Tibial nerve (tissue), 4 donors: Measurements from ENCODE around the gene CSN3. TPM values are rescaled to one million over a fixed set of nuclear protein-coding genes. Genes with fewer than 3 reads are reported as not detected.

Source experiments
- DNase-seq, 2 donors: peaks; one replicate each; pipeline ENCODE4 v3.0.0-alpha.2; 2019; ENCODE audit warnings: low spot score in 2 of 2
- H3K27ac ChIP-seq, 4 donors: fragments of 200-600 bp; sonication (generic) in 3 of 4; one replicate each; pipeline ENCODE4 v1.5.1; 2017 to 2019; ENCODE audit warnings: mild to moderate bottlenecking in 1 of 4
- H3K27me3 ChIP-seq, 2 donors: fragments of 200-600 bp; sonication (generic) in 1 of 2; one replicate each; pipeline versions ENCODE4 v1.5.1 to v1.6.0; 2017 to 2019
- H3K36me3 ChIP-seq, 3 donors: fragments of 200-600 bp; sonication (generic); one replicate each; pipeline ENCODE4 v1.5.1; 2018 to 2019
- H3K4me1 ChIP-seq, 4 donors: fragments of 200-600 bp; sonication (generic) in 3 of 4; one replicate each; pipeline ENCODE4 v1.5.1; 2017 to 2019
- H3K4me3 ChIP-seq, 4 donors: fragments of 200-600 bp; sonication (generic) in 3 of 4; one replicate each; pipeline ENCODE4 v1.5.1; 2017 to 2019; ENCODE audit warnings: mild to moderate bottlenecking in 1 of 4, moderate library complexity in 1 of 4
- H3K9me3 ChIP-seq, 4 donors: fragments of 200-600 bp; sonication (generic) in 3 of 4; one replicate each; pipeline ENCODE4 v1.5.1; 2017 to 2019
- CTCF ChIP-seq, 5 experiments: fragments of 200-600 bp in 3 of 5; fragments of 450-650 bp in 2 of 5; sonication (generic) in 3 of 5; IDR thresholded peaks; one replicate each; pipeline ENCODE4 v1.5.1; 2016 to 2019; ENCODE audit warnings: antibody characterized with exemption in 5 of 5, mild to moderate bottlenecking in 3 of 5, moderate library complexity in 2 of 5
- EP300 ChIP-seq, 2 donors: sonication (generic); formaldehyde crosslinking; IDR thresholded peaks; one replicate each; pipeline ENCODE4 v1.6.1; 2017; ENCODE audit warnings: antibody characterized with exemption in 2 of 2, mild to moderate bottlenecking in 1 of 2
- POLR2A ChIP-seq, 2 donors: fragments of 450-650 bp; IDR thresholded peaks; one replicate each; pipeline ENCODE4 v1.6.1; 2017; ENCODE audit warnings: antibody characterized with exemption in 2 of 2, mild to moderate bottlenecking in 2 of 2, moderate library complexity in 2 of 2
- WGBS, 2 donors: methylation state at CpG; one replicate each; pipeline ENCODE4 v1.1.5; 2018; 5-methylcytosine and 5-hydroxymethylcytosine counted together
- total RNA-seq, 4 donors: library from RNA; depleted of rRNA; stranded (reverse); fragments of >200 nt; gene quantifications; one replicate each; pipeline ENCODE4 v1.1.0, GENCODE V29; 2016

The CSN3 gene
- total RNA-seq, 4 donors from 2014 or later = not detected

- peaks cover 0 to 3% (median 0%) of the 10 kb centered on the region in 4 donors for H3K9me3 ChIP-seq
- no peaks in the 10 kb centered on the region for H3K4me1 ChIP-seq
- no peak overlapping the region for H3K27ac ChIP-seq
- H3K4me3 ChIP-seq = no peak overlapping the region
- TF ChIP-seq CTCF (IDR thresholded peaks at IDR 0.05) (no peak), EP300 (IDR thresholded peaks at IDR 0.05) (no peak), POLR2A (IDR thresholded peaks at IDR 0.05) (no peak)
- H3K27me3 ChIP-seq = no peaks in the 10 kb centered on the region
- WGBS, 2 donors = 48 to 50% methylated on average over 1 of the region's 1 CpG
- DNase-seq = no peak
- no peaks in the 10 kb centered on the region for H3K36me3 ChIP-seq
These were observed 46.3 kb downstream of the CSN3 start for GRCh38 chr4:70288651-70289050.

GRCh38 chr4:70291341-70291740, 48.9 kb downstream of the CSN3 start:
- H3K27ac ChIP-seq = no peak overlapping the region
- TF ChIP-seq POLR2A (IDR thresholded peaks at IDR 0.05) (no peak), EP300 (IDR thresholded peaks at IDR 0.05) (no peak)
- no peaks in the 10 kb centered on the region for H3K36me3 ChIP-seq
- H3K9me3 ChIP-seq = peaks cover 0 to 3% (median 0%) of the 10 kb centered on the region in 4 donors
- no peaks in the 10 kb centered on the region for H3K4me1 ChIP-seq
- no peak overlapping the region for H3K4me3 ChIP-seq
- no peaks in the 10 kb centered on the region for H3K27me3 ChIP-seq
- no peak for DNase-seq
- WGBS, 2 donors = 66 to 69% methylated on average over 2 of the region's 2 CpGs

- Histone ChIP-seq H3K27me3 (no peaks in the 10 kb centered on the region), H3K36me3 (no peaks in the 10 kb centered on the region), H3K4me3 (no peak overlapping the region), H3K9me3 (no peaks in the 10 kb centered on the region), H3K27ac (no peak overlapping the region), H3K4me1 (no peaks in the 10 kb centered on the region)
- no peak for TF ChIP-seq EP300 (IDR thresholded peaks at IDR 0.05)
- no peak for TF ChIP-seq CTCF (IDR thresholded peaks at IDR 0.05)
- no peak for TF ChIP-seq POLR2A (IDR thresholded peaks at IDR 0.05)
- DNase-seq = no peak
These were observed 55.2 kb downstream of the CSN3 start for GRCh38 chr4:70297576-70297975.

- no peak overlapping the region for H3K4me3 ChIP-seq
- H3K4me1 ChIP-seq = no peaks in the 10 kb centered on the region
- TF ChIP-seq EP300 (IDR thresholded peaks at IDR 0.05) (no peak), POLR2A (IDR thresholded peaks at IDR 0.05) (no peak), CTCF (IDR thresholded peaks at IDR 0.05) (no peak)
- no peak overlapping the region for H3K27ac ChIP-seq
- no peaks in the 10 kb centered on the region for H3K27me3 ChIP-seq
- no peaks in the 10 kb centered on the region for H3K9me3 ChIP-seq
- H3K36me3 ChIP-seq = no peaks in the 10 kb centered on the region
- 37 to 44% methylated on average over 1 of the region's 1 CpG for WGBS, 2 donors
- no peak for DNase-seq
These were observed 55.7 kb downstream of the CSN3 start for GRCh38 chr4:70298051-70298450.

- Histone ChIP-seq H3K36me3 (no peaks in the 10 kb centered on the region), H3K4me3 (no peak overlapping the region), H3K4me1 (no peaks in the 10 kb centered on the region), H3K9me3 (no peaks in the 10 kb centered on the region), H3K27ac (no peak overlapping the region), H3K27me3 (no peaks in the 10 kb centered on the region)
- 83 to 100% methylated on average over 2 of the region's 2 CpGs for WGBS, 2 donors
- no peak for DNase-seq
- TF ChIP-seq CTCF (IDR thresholded peaks at IDR 0.05) = no peak
- TF ChIP-seq EP300 (IDR thresholded peaks at IDR 0.05) = no peak
- TF ChIP-seq POLR2A (IDR thresholded peaks at IDR 0.05) = no peak
These were observed 57.2 kb downstream of the CSN3 start for GRCh38 chr4:70299643-70300042.

GRCh38 chr4:70300215-70300614, 57.8 kb downstream of the CSN3 start:
- 92 to 95% methylated on average over 4 of the region's 4 CpGs for WGBS, 2 donors
- Histone ChIP-seq H3K4me1 (no peaks in the 10 kb centered on the region), H3K9me3 (no peaks in the 10 kb centered on the region), H3K27me3 (no peaks in the 10 kb centered on the region), H3K27ac (no peak overlapping the region), H3K36me3 (no peaks in the 10 kb centered on the region), H3K4me3 (no peak overlapping the region)
- DNase-seq = no peak
- TF ChIP-seq CTCF (IDR thresholded peaks at IDR 0.05) (no peak), POLR2A (IDR thresholded peaks at IDR 0.05) (no peak), EP300 (IDR thresholded peaks at IDR 0.05) (no peak)
